ENCODE measurements around the gene HRH3. TPM values are rescaled to one million over a fixed set of nuclear protein-coding genes. Genes with fewer than 3 reads are reported as not detected.

Gene HRH3
- polyA plus RNA-seq, 1 donor from 2014 or later = 2.8 TPM

- no peak for TF ChIP-seq TAF1 (IDR thresholded peaks at IDR 0.05; ENCODE audit: low read depth)
- TF ChIP-seq EZH2 (IDR thresholded peaks at IDR 0.05; ENCODE audit: borderline replicate concordance, insufficient read depth, low read length, poor library complexity, severe bottlenecking) = no peak
- no peaks in the 10 kb centered on the region for H3F3A ChIP-seq (ENCODE audit: insufficient read depth, low read length, poor library complexity, severe bottlenecking)
- H3K4me3 ChIP-seq (ENCODE audit: low read length) = no peak overlapping the region
- no peak overlapping the region for H3K9ac ChIP-seq (ENCODE audit: low read length)
- no peak overlapping the region for H3K4me2 ChIP-seq (ENCODE audit: low read length)
- H2AFZ ChIP-seq (ENCODE audit: low read depth, low read length) = no peak overlapping the region
- no peaks in the 10 kb centered on the region for H3K79me2 ChIP-seq (replicated peaks; ENCODE audit: insufficient read depth, low read length)
- peaks cover 21% of the 10 kb centered on the region for H3K27me3 ChIP-seq (ENCODE audit: insufficient read depth, low read depth, low read length)
- H4K20me1 ChIP-seq (ENCODE audit: insufficient read depth) = no peaks in the 10 kb centered on the region
- no peak overlapping the region for H3K27ac ChIP-seq (ENCODE audit: low read length)
- H3K36me3 ChIP-seq (ENCODE audit: insufficient read depth, low read length) = no peaks in the 10 kb centered on the region
- no peaks in the 10 kb centered on the region for H3K9me3 ChIP-seq (ENCODE audit: low read length)
- no peaks in the 10 kb centered on the region for H3K9me2 ChIP-seq (ENCODE audit: insufficient read depth, low read length)
Observed at GRCh38 chr20:62225820-62226635, 6.0 kb upstream of the HRH3 start.

- H3K9me2 ChIP-seq (ENCODE audit: insufficient read depth, low read length) = no peaks in the 10 kb centered on the region
- no peaks in the 10 kb centered on the region for H3F3A ChIP-seq (ENCODE audit: insufficient read depth, low read length, poor library complexity, severe bottlenecking)
- H3K4me3 ChIP-seq (ENCODE audit: low read length) = no peak overlapping the region
- H3K9me3 ChIP-seq (ENCODE audit: low read length) = no peaks in the 10 kb centered on the region
- no peak overlapping the region for H3K27ac ChIP-seq (ENCODE audit: low read length)
- H3K36me3 ChIP-seq (ENCODE audit: insufficient read depth, low read length) = no peaks in the 10 kb centered on the region
- H3K9ac ChIP-seq (ENCODE audit: low read length) = no peak overlapping the region
- H2AFZ ChIP-seq (ENCODE audit: low read depth, low read length) = no peak overlapping the region
- no peak for TF ChIP-seq SMC3 (conservative IDR thresholded peaks at IDR 0.05; ENCODE audit: poor library complexity)
- no peak for TF ChIP-seq MXI1 (conservative IDR thresholded peaks at IDR 0.05; ENCODE audit: poor library complexity, severe bottlenecking)
- no peak for TF ChIP-seq CTCF (IDR thresholded peaks at IDR 0.05; ENCODE audit: poor library complexity, severe bottlenecking)
- TF ChIP-seq EP300 (conservative IDR thresholded peaks at IDR 0.05; ENCODE audit: poor library complexity, severe bottlenecking) = no peak
- TF ChIP-seq POLR2AphosphoS5 (IDR thresholded peaks at IDR 0.05) = no peak
- no peaks in the 10 kb centered on the region for H4K20me1 ChIP-seq (ENCODE audit: insufficient read depth)
- no peaks in the 10 kb centered on the region for H3K79me2 ChIP-seq (replicated peaks; ENCODE audit: insufficient read depth, low read length)
- peaks cover 28% of the 10 kb centered on the region for H3K27me3 ChIP-seq (ENCODE audit: insufficient read depth, low read depth, low read length)
- no peak overlapping the region for H3K4me2 ChIP-seq (ENCODE audit: low read length)
Observed at GRCh38 chr20:62225026-62225425, 4.9 kb upstream of the HRH3 start.

- Histone ChIP-seq H3K27me3 (ENCODE audit: insufficient read depth, low read depth, low read length) (peaks cover 32% of the 10 kb centered on the region), H3K36me3 (ENCODE audit: insufficient read depth, low read length) (no peaks in the 10 kb centered on the region), H3K27ac (ENCODE audit: low read length) (no peak overlapping the region), H2AFZ (ENCODE audit: low read depth, low read length) (no peak overlapping the region), H3K79me2 (replicated peaks; ENCODE audit: insufficient read depth, low read length) (no peaks in the 10 kb centered on the region), H4K20me1 (ENCODE audit: insufficient read depth) (no peaks in the 10 kb centered on the region), H3K4me2 (ENCODE audit: low read length) (no peak overlapping the region), H3K9me3 (ENCODE audit: low read length) (no peaks in the 10 kb centered on the region), H3K4me3 (ENCODE audit: low read length) (no peak overlapping the region), H3K9ac (ENCODE audit: low read length) (no peak overlapping the region), H3K9me2 (ENCODE audit: insufficient read depth, low read length) (no peaks in the 10 kb centered on the region), H3F3A (ENCODE audit: insufficient read depth, low read length, poor library complexity, severe bottlenecking) (no peaks in the 10 kb centered on the region)
- TF ChIP-seq EZH2 (IDR thresholded peaks at IDR 0.05; ENCODE audit: borderline replicate concordance, insufficient read depth, low read length, poor library complexity, severe bottlenecking) (no peak), EP300 (conservative IDR thresholded peaks at IDR 0.05; ENCODE audit: poor library complexity, severe bottlenecking) (no peak), CTCF (IDR thresholded peaks at IDR 0.05; ENCODE audit: poor library complexity, severe bottlenecking) (no peak), POLR2AphosphoS5 (IDR thresholded peaks at IDR 0.05) (no peak), MXI1 (conservative IDR thresholded peaks at IDR 0.05; ENCODE audit: poor library complexity, severe bottlenecking) (no peak), SMC3 (conservative IDR thresholded peaks at IDR 0.05; ENCODE audit: poor library complexity) (no peak), REST (IDR thresholded peaks at IDR 0.05; ENCODE audit: borderline replicate concordance) (no peak), TAF1 (IDR thresholded peaks at IDR 0.05; ENCODE audit: low read depth) (no peak)
Observed at GRCh38 chr20:62224113-62224855, 4.2 kb upstream of the HRH3 start.
